Astrocyte of the spinal cord (primary cell): ENCODE data around the gene SBK1.
"Not testable (repeated sequence)": the region's sequence is repeated elsewhere in the genome, so short reads cannot be mapped to it uniquely, and the experiment has no call there.

Source experiments
- DNase-seq: peaks from one replicate; pipeline ENCODE4 v3.0.0; 2011; ENCODE audit warnings: low read depth, low spot score
- H3K4me3 ChIP-seq: 2 replicates; pipeline ENCODE4 v1.5.1; 2011; ENCODE audit warnings: low read depth, mild to moderate bottlenecking, low read length, moderate library complexity
- CTCF ChIP-seq: IDR thresholded peaks from 2 replicates; pipeline ENCODE4 v1.5.1; 2012; ENCODE audit warnings: low read depth, mild to moderate bottlenecking, low read length, inconsistent platforms
- in situ Hi-C: cut with HindIII; loops from 2 replicates; pipeline ENCODE4 v1.10.0; 2017; ENCODE audit warnings: low sequenced_read_pairs

The SBK1 gene

GRCh38 chr16:28291651-28292626 is at the start of gene SBK1:
Gene SBK1, plus strand, starts transcription at chr16:28292525. Its CDS starts 24,867 bp downstream, at chr16:28317392.
- H3K4me3 ChIP-seq, result peak within 1 kb of the TSS; percentile 49
- TF ChIP-seq CTCF, result no peak
- in situ Hi-C loops, result no loop called here
- DNase-seq, result peak; percentile 33

- H3K4me3 ChIP-seq, in situ Hi-C loops, DNase-seq: not testable (repeated sequence)
Measured at GRCh38 chr16:28249483-28249882, 42.8 kb upstream of the SBK1 start.

GRCh38 chr16:28250999-28251398 is 41.3 kb upstream of the SBK1 start:
- no peak overlapping the region for H3K4me3 ChIP-seq
- in situ Hi-C loops, result no loop called here
- DNase-seq, result no peak
- no peak for TF ChIP-seq CTCF

- H3K4me3 ChIP-seq, result no peak overlapping the region
- DNase-seq, result no peak
- in situ Hi-C loops, result no loop called here
- TF ChIP-seq CTCF, result no peak
Measured at GRCh38 chr16:28254158-28254557, 38.2 kb upstream of the SBK1 start.

- DNase-seq, result no peak
Measured at GRCh38 chr16:28255838-28256237, 36.5 kb upstream of the SBK1 start.

GRCh38 chr16:28257256-28257655 is 35.1 kb upstream of the SBK1 start:
- no peak overlapping the region for H3K4me3 ChIP-seq
- DNase-seq, result no peak
- TF ChIP-seq CTCF, result no peak
- in situ Hi-C loops, result no loop called here

More at GRCh38 chr16:28255838-28256237, 36.5 kb upstream of the SBK1 start:
- H3K4me3 ChIP-seq, result no peak overlapping the region
- in situ Hi-C loops, result no loop called here
- TF ChIP-seq CTCF, result no peak

- peak; percentile 2 for DNase-seq
- in situ Hi-C loops, result no loop called here
- TF ChIP-seq CTCF, result no peak
- no peak overlapping the region for H3K4me3 ChIP-seq
Measured at GRCh38 chr16:28258567-28258966, 33.8 kb upstream of the SBK1 start.
